ENCODE results near the gene ZNF30.
A peak's percentile ranks its signal among the peaks of the same experiment; 100 is the strongest.
"Not testable (repeated sequence)": the region's sequence is repeated elsewhere in the genome, so short reads cannot be mapped to it uniquely, and the experiment has no call there.

ZNF30 gene

DNA sequence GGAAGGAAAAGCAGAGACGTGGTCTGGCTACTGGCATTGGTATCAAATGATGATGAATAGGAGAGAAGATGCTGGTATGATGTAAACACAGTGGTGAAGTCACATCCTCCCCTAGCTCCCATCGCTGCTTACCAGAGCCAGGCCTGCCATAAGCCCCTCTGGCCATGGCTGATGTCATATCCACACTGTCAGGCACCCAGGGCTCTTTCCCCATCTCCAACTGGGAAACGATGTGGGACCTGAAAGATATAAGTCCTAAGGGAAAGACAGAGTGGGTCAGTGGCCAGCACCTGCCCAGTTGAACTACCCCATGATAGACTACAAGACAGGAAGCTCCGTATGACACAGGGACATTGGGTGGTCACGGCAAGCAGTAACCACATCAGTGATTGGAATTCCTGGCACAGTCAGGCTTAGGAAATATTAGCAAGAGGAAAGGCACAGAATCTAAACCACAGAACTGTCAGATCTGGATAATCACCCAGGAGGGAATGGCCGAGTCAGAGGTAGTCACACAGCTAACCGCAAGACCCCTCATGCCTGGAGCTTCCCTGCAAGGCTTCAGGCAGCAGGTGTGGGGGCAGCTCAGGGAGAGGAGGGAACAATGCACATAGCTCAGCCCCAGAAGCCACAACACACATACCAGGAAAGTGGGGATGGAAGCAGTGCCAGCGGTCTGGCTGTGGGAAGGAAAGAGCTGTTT is 33.6 kb downstream of the ZNF30 start:
- DNase-seq (ENCODE audit: low spot score): peak; percentile 88

- DNase-seq (ENCODE audit: low spot score): no peak
These were observed 34.4 kb downstream of the ZNF30 start for GRCh38 chr19:34960940-34961679.

- no peak for DNase-seq (ENCODE audit: low spot score)
These were observed 35.3 kb downstream of the ZNF30 start for GRCh38 chr19:34961775-34962686.

DNA sequence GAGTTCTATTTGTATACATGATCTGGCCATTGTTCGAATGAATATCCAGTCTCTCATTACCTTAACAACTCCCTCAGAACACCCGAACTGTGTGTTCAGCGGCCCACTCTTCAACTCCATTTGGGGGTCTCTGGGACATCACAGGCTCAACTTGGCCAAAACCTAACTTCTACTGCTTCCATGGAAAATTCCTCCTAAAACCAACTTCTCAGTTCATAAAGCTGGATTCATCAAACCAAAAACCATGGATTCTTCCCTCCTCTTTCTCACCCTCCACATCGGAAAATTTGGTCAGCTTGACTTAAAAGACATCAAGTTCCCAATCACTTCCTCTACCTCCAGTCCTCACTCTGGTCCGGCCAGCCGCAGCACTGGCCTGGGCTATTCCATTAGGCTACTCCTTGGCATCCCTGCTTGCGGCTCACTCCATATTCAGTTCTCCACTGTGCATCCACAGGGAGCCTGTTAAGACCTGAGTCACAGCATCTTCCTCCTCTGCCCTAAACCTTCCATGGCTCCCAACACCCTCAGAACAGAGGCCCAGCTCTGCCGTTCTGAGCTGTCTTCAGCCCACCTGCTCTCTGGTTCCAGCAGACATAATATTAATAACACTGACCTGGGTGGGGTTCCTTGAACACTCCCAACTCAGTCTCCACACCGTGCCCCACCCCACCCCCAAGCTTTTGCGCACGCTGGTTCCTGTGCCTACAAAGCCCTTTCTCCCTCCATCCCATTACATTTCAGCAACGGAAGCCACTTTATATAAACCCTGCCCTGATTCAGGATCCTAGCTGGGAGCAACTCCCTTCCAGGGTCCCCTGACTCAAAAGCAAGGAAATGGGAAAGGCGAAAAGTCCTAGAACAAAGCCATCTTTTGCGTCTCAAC is 36.2 kb downstream of the ZNF30 start:
- DNase-seq (ENCODE audit: low spot score): no peak

GRCh38 chr19:34963573-34964406 is 37.1 kb downstream of the ZNF30 start, which contains the start of gene ZNF792:
Gene ZNF792 (minus strand): TSS chr19:34964229. CDS start chr19:34963662, 567 bp downstream.
- peak; percentile 57 for DNase-seq (ENCODE audit: low spot score)

DNA sequence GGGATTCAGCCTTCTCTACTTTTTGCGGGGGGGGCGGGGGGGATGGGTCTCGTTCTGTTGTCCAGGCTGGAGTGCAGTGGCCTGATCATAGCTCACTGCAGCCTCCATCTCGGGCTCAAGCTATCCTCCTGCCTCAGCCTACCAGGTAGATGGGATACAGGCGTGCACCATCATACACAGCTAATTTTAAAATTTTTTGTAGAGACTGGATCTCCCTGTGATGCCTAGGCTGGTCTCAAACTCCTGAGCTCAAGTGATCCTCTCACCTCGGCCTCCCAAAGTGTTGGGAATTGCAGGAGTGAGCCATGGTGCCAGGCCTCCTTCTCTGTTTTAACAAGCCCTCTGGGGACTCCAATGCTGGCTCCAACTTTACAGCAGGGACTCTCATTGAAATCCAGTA is 37.9 kb downstream of the ZNF30 start:
- no peak for DNase-seq (ENCODE audit: low spot score)

DNA sequence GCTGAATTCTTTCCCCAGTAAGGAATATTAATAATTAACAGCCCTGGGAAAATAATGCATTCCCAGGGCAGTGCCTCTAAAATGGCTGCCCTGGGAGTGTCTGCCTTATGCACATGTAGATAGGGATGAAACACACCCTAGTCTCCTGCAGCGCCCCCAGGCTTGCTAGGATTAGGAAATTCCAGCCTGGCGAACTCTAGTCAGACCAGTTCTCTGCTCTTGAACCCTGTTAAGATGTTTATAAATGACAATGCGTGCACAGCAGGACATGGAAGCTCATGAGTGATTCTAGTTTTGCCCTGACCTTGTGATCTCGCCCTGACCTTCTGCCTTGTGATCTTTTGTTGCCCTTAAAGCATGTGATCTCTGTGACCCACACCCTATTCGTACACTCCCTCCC is 38.8 kb downstream of the ZNF30 start:
- DNase-seq (ENCODE audit: low spot score): not testable (repeated sequence)

- DNase-seq (ENCODE audit: low spot score): no peak
These were observed 40.8 kb downstream of the ZNF30 start for GRCh38 chr19:34967551-34967950.

DNA sequence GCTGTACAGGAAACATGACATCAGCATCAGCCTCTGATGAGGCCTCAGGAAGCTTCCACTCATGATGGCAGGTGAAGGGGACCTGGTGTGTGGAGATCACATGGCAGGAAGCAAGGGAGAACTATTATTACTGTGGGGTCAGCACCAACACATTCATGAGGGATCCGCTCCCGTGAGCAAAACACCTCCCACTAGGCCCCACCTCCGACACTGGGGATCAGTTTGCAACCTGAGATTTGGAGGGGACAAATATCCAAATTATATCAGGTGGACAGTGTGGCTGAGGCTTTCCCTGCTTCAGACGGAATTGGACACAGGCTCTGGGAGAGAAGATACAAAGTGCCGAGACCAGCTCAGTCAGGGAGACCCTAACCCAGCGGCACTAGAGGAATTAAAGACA is 43.0 kb downstream of the ZNF30 start:
- no peak for DNase-seq (ENCODE audit: low spot score)

DNA sequence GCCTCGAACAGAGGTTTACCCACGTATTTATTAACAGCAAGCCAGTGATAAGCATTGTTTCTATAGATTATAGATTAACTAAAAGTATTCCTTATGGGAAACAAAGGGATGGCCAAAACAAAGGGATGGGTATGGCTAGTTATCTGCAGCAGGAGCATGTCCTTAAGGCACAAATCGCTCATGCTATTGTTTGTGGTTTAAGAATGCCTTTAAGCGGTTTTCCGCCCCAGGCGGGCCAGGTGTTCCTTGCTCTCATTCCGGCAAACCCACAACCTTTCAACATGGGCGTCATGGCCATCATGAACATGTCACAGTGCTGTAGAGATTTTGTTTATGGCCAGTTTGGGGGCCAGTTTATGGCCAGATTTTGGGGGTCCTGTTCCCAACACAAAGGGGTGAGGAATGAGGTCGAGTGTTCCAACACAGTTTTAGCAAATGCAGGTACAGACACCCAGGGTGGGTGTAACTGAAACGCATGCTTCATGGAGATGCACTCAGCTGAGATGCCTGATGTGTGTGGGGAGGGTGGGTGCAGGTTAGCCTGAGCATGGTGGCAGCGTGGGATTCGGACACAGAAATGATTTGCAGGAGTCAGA is 43.6 kb downstream of the ZNF30 start:
- DNase-seq (ENCODE audit: low spot score): not testable (repeated sequence)

DNA sequence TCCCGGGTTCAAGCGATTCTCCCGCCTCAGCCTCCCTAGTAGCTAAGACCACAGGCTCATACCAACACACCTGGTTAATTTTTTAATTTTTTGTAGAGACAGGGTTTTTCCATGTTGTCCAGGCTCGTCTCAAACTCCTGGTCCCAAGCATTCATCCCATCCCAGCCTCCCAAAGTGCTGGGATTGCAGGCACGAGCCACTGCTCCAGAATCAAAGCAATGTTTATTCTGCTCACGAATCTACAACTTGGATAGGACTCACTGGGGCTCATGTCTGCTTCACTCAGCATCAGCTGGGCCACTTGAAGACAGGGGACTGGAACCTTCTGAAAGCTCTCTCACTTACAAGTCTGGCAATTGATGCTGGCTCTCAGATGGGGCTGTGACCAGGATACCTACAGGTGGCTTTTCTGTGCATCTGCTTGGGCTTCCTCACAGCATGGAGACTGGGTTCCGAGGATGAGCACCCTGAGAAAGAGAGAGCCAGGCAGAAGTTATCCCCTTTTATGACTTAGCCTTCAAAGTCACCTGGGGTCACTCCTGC is 45.5 kb downstream of the ZNF30 start:
- DNase-seq (ENCODE audit: low spot score): no peak

DNA sequence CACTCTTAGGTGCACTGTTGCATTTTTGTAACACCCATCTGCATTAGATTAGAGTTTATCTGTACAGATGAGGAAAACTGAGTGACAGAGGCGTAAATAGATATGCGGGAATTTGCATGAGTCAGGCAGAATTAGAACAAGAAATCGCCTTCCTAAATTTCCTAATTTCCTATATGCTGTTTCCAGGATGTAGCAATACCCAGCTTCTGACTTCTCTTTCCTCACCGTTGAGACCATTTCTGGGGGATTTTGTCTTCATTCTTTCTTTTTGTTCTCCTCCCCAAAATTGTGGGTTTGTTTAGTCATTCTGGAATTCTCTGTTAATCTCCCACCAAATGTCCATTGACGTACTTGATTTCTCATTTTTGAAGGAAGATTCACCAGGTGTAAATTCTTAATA is 47.9 kb downstream of the ZNF30 start:
- DNase-seq (ENCODE audit: low spot score): no peak

DNA sequence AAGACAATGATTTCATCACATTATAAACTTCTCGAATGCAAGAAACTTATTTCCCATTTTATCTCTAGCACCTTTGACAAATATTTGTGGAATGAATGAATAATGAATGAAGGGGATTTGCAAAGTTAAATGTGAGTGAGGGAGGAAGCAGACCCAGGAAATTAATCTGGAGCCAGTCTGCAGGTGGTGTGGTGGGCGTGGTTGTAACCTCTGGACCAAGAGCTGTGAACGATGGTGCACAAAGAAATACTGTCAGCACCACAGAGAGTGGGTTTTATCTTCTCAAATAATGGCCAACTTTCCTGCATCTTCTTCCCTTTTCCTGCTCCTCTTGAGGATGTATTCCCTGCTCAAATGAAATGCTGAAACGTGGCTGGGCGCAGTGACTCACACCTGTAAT is 48.4 kb downstream of the ZNF30 start:
- DNase-seq (ENCODE audit: low spot score): no peak

- no peak for DNase-seq (ENCODE audit: low spot score)
These were observed 49.9 kb downstream of the ZNF30 start for GRCh38 chr19:34976611-34977010.

GRCh38 chr19:34979819-34980640 is 53.3 kb downstream of the ZNF30 start:
- no peak for DNase-seq (ENCODE audit: low spot score)

DNA sequence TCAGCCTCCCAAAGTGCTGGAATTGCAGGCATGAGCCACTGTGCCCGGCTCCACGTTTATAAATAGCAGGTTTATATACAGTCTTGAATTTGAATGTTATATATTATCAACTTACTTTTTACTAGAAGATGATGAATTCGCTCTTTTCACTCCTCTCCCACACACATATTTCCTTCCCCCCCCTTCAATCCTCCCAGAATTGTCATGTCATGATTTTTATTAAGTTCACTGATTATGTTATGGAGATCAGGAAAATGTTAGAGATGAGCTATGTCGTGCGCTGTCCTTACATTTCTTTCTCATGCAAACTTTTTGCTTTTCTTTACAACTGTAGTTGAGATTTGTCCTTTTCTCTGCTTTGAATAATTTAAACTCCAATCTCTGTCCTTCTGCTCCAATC is 55.6 kb downstream of the ZNF30 start:
- no peak for DNase-seq (ENCODE audit: low spot score)

DNA sequence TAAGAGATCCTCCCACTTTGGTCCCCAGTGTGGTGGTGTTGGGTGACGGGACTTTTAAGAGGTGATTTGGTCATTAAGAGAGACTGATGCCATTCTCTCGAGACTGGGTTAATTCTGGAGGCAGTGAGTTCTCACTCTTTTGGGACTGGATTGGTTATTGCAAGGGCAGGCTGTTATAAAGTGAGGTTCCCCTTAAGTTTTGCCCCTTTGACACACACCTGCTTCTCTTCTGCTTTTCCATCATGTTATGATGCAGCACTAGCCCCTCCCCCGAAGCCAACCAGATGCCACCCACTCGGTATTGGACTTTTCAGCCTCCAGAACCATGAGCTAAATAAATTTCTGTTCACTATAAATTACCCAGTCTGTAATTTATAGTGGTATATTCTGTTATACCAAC is 57.1 kb downstream of the ZNF30 start:
- DNase-seq (ENCODE audit: low spot score): no peak

- DNase-seq (ENCODE audit: low spot score): no peak
These were observed 57.6 kb downstream of the ZNF30 start for GRCh38 chr19:34984287-34984686.
